DOHH2 (cell line): ENCODE results near the gene IRAG1.
"Not testable (repeated sequence)": the region's sequence is repeated elsewhere in the genome, so short reads cannot be mapped to it uniquely, and the experiment has no call there.

Source experiments
- H3F3A ChIP-seq: fragments of 200-600 bp; sonication (generic), shearing (Covaris generic); 2 replicates; pipeline ENCODE4 v1.6.0; 2016; ENCODE audit warnings: antibody characterized with exemption, mild to moderate bottlenecking; ENCODE audit not compliant: control insufficient read depth, insufficient read depth
- H3K27ac ChIP-seq: fragments of 200-600 bp; sonication (generic); 2 replicates; pipeline ENCODE4 v1.5.1; 2014; ENCODE audit warnings: low read depth, mild to moderate bottlenecking, low read length, moderate library complexity
- H3K27me3 ChIP-seq: fragments of 200-600 bp; sonication (generic); 2 replicates; pipeline ENCODE4 v1.6.1; 2014; ENCODE audit warnings: mild to moderate bottlenecking, low read length, mixed read lengths; ENCODE audit not compliant: control insufficient read depth
- H3K36me3 ChIP-seq: fragments of 200-600 bp; sonication (generic); 2 replicates; pipeline ENCODE4 v1.6.1; 2014; ENCODE audit warnings: mild to moderate bottlenecking, low read length, moderate library complexity, mixed read lengths; ENCODE audit not compliant: control insufficient read depth
- H3K4me1 ChIP-seq: fragments of 200-600 bp; sonication (generic); 2 replicates; pipeline ENCODE4 v1.6.1; 2014; ENCODE audit warnings: mild to moderate bottlenecking, low read length, mixed read lengths; ENCODE audit not compliant: control insufficient read depth
- H3K4me2 ChIP-seq: fragments of 200-600 bp; sonication (generic); 2 replicates; pipeline ENCODE4 v1.6.0; 2014; ENCODE audit warnings: mild to moderate bottlenecking, low read length, moderate library complexity
- H3K4me3 ChIP-seq: fragments of 200-600 bp; sonication (generic); 2 replicates; pipeline ENCODE4 v1.5.1; 2014; ENCODE audit warnings: mild to moderate bottlenecking, low read length, mixed read lengths
- H3K79me2 ChIP-seq: fragments of 200-600 bp; sonication (generic); 2 replicates; pipeline ENCODE4 v1.6.1; 2014; ENCODE audit warnings: mild to moderate bottlenecking, low read length, mixed read lengths; ENCODE audit not compliant: control insufficient read depth
- H3K9me2 ChIP-seq: fragments of 200-600 bp; sonication (generic); replicated peaks from 2 replicates; pipeline ENCODE4 v1.6.1; 2014; ENCODE audit warnings: mild to moderate bottlenecking, low read length, mixed read lengths; ENCODE audit not compliant: control insufficient read depth
- H3K9me3 ChIP-seq: fragments of 200-600 bp; sonication (generic); 2 replicates; pipeline ENCODE4 v1.6.1; 2014; ENCODE audit warnings: antibody characterized with exemption, low read length, mixed read lengths; ENCODE audit not compliant: control insufficient read depth, insufficient read depth
- H4K20me1 ChIP-seq: fragments of 200-600 bp; sonication (generic); 2 replicates; pipeline ENCODE4 v1.6.0; 2014; ENCODE audit warnings: low read depth, mild to moderate bottlenecking, antibody characterized with exemption, low read length, moderate library complexity; ENCODE audit not compliant: control insufficient read depth, insufficient read depth
- CTCF ChIP-seq: fragments of 200-600 bp; sonication (generic); IDR thresholded peaks from one replicate; pipeline ENCODE4 v1.5.1; 2014; ENCODE audit warnings: antibody characterized with exemption, mild to moderate bottlenecking, low read depth, low read length; ENCODE audit not compliant: poor library complexity, severe bottlenecking
- EZH2phosphoT487 ChIP-seq: fragments of 200-600 bp; sonication (generic); IDR thresholded peaks from 2 replicates; pipeline ENCODE4 v1.6.1; 2017; ENCODE audit warnings: borderline replicate concordance, mild to moderate bottlenecking, antibody characterized with exemption, low read length, moderate library complexity, mixed read lengths

Gene IRAG1

GRCh38 chr11:10683429-10683828, 10.1 kb downstream of the IRAG1 start:
- no peaks in the 10 kb centered on the region for H3K9me2 ChIP-seq
- no peaks in the 10 kb centered on the region for H3K4me1 ChIP-seq
- no peak overlapping the region for H3K27ac ChIP-seq
- H4K20me1 ChIP-seq = no peaks in the 10 kb centered on the region
- 0 out of 2 replicates have a peak, but pooled peaks cover 5% of the 10 kb centered on the region for H3K27me3 ChIP-seq
- H3K79me2 ChIP-seq = no peaks in the 10 kb centered on the region
- no peak overlapping the region for H3K4me3 ChIP-seq
- no peaks in the 10 kb centered on the region for H3K36me3 ChIP-seq
- H3K9me3 ChIP-seq = no peaks in the 10 kb centered on the region
- no peak overlapping the region for H3K4me2 ChIP-seq
- TF ChIP-seq CTCF = no peak
- TF ChIP-seq EZH2phosphoT487 = no peak
- no peaks in the 10 kb centered on the region for H3F3A ChIP-seq

- Histone ChIP-seq H3K36me3 (no peaks in the 10 kb centered on the region), H3K4me3 (no peak overlapping the region), H3K4me2 (no peak overlapping the region), H3K27me3 (no peaks in the 10 kb centered on the region), H3F3A (no peaks in the 10 kb centered on the region), H3K4me1 (no peaks in the 10 kb centered on the region), H3K9me2 (no peaks in the 10 kb centered on the region), H3K27ac (no peak overlapping the region), H3K79me2 (no peaks in the 10 kb centered on the region), H4K20me1 (no peaks in the 10 kb centered on the region), H3K9me3 (no peaks in the 10 kb centered on the region)
- TF ChIP-seq EZH2phosphoT487 (no peak), CTCF (no peak)
These were observed 12.5 kb downstream of the IRAG1 start for GRCh38 chr11:10680956-10681487.

- not testable (repeated sequence) for H3K79me2 ChIP-seq, H3K4me3 ChIP-seq
These were observed 13.3 kb downstream of the IRAG1 start for GRCh38 chr11:10680279-10680678.

GRCh38 chr11:10679644-10680043, 13.9 kb downstream of the IRAG1 start:
- no peaks in the 10 kb centered on the region for H3K9me3 ChIP-seq
- H3F3A ChIP-seq = no peaks in the 10 kb centered on the region
- no peaks in the 10 kb centered on the region; the same call in 1 of the 2 replicates for H4K20me1 ChIP-seq
- no peaks in the 10 kb centered on the region for H3K36me3 ChIP-seq
- TF ChIP-seq EZH2phosphoT487 = no peak
- H3K4me3 ChIP-seq = no peak overlapping the region
- H3K4me2 ChIP-seq = no peak overlapping the region
- no peaks in the 10 kb centered on the region for H3K79me2 ChIP-seq
- no peaks in the 10 kb centered on the region for H3K9me2 ChIP-seq
- H3K27ac ChIP-seq = no peak overlapping the region
- no peaks in the 10 kb centered on the region for H3K4me1 ChIP-seq
- H3K27me3 ChIP-seq = peaks cover 7% of the 10 kb centered on the region

More at GRCh38 chr11:10680279-10680678, 13.3 kb downstream of the IRAG1 start:
- not testable (repeated sequence) for H3K9me3 ChIP-seq, H3K36me3 ChIP-seq, H3K27me3 ChIP-seq, H3K4me1 ChIP-seq, H3F3A ChIP-seq, H3K9me2 ChIP-seq, H3K27ac ChIP-seq, H3K4me2 ChIP-seq, H4K20me1 ChIP-seq
